Neural progenitor cell (in vitro differentiated cells): ENCODE measurements around the gene PLG.
"Not testable (repeated sequence)": the region's sequence is repeated elsewhere in the genome, so short reads cannot be mapped to it uniquely, and the experiment has no call there.

Source experiments
- EZH2 ChIP-seq: fragments of 200-600 bp; sonication (generic); IDR thresholded peaks from 2 replicates; pipeline ENCODE4 v1.6.1; 2017; ENCODE audit warnings: antibody characterized with exemption, mild to moderate bottlenecking, moderate library complexity
- TF ChIP-seq, protein P1 (sequence below): fragments of 200-600 bp; sonication (generic); IDR thresholded peaks from 2 replicates; pipeline ENCODE4 v1.5.1; 2017; ENCODE audit warnings: antibody characterized with exemption, mild to moderate bottlenecking

DNA sequence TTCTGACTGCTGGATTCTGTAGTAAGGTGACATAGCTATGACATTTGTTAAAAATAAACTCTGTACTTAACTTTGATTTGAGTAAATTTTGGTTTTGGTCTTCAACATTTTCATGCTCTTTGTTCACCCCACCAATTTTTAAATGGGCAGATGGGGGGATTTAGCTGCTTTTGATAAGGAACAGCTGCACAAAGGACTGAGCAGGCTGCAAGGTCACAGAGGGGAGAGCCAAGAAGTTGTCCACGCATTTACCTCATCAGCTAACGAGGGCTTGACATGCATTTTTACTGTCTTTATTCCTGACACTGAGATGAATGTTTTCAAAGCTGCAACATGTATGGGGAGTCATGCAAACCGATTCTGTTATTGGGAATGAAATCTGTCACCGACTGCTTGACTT is 51.2 kb downstream of the PLG start:
- TF ChIP-seq, protein P1, sequence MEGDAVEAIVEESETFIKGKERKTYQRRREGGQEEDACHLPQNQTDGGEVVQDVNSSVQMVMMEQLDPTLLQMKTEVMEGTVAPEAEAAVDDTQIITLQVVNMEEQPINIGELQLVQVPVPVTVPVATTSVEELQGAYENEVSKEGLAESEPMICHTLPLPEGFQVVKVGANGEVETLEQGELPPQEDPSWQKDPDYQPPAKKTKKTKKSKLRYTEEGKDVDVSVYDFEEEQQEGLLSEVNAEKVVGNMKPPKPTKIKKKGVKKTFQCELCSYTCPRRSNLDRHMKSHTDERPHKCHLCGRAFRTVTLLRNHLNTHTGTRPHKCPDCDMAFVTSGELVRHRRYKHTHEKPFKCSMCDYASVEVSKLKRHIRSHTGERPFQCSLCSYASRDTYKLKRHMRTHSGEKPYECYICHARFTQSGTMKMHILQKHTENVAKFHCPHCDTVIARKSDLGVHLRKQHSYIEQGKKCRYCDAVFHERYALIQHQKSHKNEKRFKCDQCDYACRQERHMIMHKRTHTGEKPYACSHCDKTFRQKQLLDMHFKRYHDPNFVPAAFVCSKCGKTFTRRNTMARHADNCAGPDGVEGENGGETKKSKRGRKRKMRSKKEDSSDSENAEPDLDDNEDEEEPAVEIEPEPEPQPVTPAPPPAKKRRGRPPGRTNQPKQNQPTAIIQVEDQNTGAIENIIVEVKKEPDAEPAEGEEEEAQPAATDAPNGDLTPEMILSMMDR = not testable (repeated sequence)
- TF ChIP-seq EZH2 = not testable (repeated sequence)
